ENCODE measurements around the gene BRPF3.
"Not testable (repeated sequence)": the region's sequence is repeated elsewhere in the genome, so short reads cannot be mapped to it uniquely, and the experiment has no call there.

The BRPF3 gene

DNA sequence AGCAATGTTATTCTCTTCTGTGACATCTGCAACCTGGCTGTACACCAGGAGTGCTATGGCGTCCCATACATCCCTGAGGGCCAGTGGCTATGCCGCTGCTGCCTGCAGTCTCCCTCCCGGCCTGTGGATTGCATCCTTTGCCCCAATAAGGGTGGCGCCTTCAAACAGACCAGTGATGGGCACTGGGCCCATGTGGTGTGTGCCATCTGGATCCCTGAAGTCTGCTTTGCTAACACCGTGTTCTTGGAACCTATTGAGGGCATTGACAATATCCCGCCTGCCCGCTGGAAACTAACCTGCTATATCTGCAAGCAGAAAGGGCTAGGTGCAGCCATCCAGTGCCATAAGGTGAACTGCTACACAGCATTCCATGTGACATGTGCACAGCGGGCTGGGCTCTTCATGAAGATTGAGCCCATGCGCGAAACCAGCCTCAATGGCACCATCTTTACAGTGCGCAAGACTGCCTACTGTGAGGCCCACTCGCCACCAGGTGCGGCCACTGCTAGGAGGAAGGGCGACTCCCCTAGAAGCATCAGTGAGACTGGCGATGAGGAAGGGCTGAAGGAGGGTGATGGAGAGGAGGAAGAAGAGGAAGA, 4.6 kb downstream of the BRPF3 start:
- DNase-seq, result no peak

DNA sequence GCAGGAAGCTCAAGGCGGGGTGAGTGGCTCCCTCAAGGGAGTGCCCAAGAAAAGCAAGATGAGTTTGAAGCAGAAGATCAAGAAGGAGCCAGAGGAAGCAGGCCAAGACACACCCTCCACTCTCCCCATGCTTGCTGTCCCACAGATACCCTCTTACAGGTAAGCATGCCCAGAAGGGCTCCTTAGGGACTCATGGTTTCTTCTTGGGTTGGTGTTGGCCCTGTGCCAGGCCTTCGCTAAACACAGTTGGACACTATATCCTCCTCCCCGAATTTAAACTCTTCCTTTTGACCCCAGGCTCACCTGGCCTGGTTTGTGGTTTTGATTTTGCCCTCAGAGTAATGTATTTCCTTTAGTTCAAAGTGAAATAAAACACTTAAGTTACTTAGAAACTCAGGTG, 5.1 kb downstream of the BRPF3 start:
- DNase-seq, result no peak

DNA sequence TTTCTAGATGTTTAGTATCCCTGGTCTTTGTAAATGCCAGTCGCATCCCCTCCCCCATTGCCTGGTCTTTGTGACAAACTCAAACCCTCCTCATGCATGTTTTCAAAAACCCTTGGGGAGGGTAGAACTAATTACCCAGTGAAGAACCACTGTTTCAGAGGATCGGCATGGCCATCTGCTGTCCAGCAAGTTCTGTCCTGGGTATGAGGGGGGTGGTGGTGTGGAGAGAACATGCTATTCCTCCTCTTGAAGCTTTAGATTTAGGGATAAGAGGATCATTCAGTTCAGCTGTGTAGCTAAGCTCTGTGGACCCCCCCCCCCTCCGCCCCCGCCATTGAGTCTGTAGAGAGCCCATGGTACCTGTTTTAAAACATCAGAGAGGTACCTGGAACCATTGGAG, 5.6 kb downstream of the BRPF3 start:
- DNase-seq, result no peak

DNA sequence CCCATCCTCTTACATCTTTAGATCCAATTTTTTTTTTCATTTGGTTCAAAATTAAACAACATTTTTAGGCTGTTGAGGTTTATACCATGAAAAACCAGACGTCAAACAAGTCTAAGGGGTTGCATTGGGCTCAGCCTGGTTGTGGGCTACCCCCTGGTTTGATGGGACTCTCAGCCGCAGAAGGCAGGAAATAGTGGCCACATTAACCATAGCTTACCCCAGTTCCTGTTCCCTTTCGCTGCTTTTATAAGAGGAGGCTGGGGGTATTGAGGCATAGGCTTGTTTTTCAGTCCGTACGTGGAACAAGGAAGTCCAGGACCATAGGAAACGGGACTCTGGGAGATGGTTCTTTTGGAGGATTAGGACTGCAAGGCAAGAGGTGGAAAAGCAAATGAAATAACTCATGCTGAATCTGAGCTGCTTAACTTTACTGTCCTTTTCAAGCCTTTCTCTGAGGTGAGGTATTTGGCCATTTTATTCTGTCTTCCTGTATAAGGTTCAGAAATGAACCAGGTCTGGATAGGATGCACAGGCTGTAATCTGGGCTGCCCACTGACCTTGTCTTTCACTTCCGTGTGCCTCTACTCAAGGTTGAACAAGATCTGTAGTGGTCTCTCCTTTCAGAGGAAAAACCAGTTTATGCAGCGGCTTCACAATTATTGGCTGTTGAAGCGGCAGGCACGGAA, 7.7 kb downstream of the BRPF3 start:
- DNase-seq, result no peak

DNA sequence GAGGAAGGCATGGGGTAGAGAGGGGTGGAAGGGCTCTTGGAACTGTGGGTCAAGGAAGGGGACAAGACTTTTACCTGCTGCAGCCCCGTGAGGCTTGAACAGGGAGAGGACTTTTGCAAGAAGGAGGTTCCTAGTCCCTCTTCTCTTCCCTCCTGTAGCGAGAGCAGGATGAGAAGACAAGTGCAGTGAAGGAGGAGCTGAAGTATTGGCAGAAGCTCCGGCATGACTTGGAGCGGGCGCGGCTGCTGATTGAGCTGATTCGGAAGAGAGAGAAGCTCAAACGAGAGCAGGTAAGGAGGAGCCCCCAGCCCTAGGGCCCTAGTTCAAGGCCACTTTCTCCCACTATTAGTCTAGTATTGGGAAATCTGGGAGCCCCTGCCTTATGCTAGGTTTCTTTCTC, 10.6 kb downstream of the BRPF3 start:
- DNase-seq, result no peak

DNA sequence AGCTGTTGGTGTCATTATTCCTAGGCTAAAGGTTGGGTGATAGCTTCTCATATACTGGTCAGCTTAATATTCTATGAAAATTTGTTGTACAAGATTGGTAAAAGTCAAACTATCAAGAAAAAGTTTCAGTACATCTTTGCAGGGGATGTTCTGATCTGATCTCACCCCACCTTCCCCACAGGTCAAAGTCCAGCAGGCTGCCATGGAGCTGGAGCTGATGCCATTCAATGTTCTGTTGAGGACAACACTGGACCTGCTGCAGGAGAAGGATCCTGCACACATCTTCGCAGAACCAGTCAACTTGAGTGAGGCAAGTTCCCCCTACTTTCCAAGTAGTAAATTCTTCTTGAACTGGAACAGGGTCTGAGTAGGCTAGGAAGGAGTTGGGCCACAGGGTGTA, 13.1 kb downstream of the BRPF3 start:
- DNase-seq, result no peak

DNA sequence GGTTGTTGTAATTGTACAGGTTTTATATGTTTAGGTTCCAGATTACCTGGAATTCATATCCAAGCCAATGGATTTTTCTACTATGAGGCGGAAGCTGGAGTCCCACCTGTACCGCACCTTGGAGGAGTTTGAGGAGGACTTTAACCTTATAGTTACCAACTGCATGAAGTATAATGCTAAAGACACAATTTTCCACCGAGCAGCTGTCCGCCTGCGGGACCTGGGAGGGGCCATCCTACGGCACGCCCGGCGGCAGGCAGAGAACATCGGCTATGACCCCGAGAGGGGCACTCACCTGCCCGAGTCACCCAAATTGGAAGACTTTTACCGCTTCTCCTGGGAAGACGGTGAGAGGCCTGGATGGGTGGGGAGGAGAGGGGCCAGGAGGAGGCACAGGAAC, 13.6 kb downstream of the BRPF3 start:
- no peak for DNase-seq

DNA sequence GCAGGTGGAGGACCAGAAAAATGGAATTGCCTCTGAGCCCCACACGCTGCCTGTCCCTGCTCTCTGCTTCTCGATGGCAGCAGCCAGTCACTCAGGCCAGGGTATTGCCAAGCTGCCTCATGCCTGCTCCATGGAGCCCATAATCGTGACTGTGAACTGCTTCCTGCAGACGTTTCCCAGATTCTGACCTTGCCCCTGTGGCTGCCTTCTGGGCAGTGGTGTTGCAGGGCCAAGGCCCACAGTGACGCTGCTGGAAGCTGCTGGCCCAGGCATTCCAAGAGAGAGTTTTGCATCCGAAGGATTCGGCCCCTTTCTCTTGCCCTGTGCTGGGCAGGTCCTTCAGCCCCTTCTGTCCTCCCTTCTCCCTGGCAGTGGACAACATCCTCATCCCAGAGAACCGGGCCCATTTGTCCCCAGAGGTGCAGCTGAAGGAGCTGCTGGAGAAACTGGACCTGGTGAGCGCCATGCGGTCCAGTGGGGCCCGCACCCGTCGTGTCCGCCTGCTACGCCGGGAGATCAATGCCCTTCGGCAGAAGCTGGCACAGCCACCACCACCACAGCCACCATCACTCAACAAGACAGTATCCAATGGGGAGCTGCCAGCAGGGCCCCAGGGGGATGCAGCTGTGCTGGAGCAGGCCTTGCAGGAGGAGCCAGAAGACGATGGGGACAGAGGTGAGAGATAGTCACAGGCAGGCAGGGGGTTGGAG, 14.5 kb downstream of the BRPF3 start:
- DNase-seq, result no peak

DNA sequence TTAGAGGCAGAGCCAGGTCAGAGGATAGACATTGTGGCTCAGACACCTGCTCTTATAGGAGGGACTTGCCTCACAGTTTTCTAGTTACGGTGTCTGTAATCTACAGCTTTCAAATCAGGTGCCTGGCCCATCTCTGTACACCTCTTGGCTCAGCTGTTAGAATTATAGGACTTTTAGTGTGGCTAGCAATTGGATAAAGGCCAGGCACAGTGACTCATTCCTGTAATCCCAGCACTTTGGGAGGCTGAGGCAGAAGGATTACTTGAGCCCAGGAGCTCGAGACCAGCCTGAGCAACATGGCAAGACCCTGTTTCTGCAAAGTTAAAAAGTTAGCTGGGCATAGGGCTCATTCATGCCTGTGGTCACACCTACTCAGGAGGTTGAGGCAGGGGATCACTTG, 20.0 kb downstream of the BRPF3 start:
- no peak for DNase-seq

DNA sequence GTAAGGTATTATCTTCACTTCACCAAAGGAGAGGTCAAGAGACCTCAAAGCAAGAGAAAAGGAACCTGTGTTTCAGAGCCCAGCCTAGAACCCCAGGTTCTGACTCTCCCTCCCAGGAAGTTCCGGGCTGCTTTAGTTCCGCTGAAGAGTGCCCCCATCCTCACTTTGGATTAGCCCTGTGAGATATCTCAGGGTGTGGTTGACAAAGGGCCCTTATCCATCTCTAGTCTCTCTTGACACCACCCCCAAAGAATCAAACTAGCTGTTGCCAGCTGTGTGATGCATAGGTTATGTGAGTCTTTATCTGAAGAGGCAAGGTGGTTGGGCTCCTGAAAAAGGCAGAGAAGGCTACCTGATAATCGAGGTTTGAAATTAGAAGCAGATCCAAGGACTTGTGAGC, 20.6 kb downstream of the BRPF3 start:
- no peak for DNase-seq

DNA sequence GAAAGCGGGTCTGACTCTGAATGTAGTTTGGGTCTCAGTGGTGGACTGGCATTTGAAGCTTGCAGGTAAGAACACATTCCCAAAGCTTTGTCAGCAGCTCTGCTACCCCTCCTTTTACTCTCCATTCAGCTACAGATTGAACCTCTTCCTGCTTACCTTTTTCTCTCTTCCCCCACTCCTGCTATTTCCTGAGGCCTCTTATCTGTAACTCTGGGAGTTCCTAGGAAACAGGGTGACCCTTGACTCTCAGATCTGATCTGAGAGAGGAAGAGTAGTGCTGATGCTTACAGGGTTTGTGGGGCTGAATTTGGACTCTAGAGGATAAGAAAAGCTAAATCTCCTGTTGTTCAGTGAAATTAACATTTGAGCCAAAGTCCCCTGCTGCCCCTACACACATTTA, 21.4 kb downstream of the BRPF3 start:
- no peak for DNase-seq

DNA sequence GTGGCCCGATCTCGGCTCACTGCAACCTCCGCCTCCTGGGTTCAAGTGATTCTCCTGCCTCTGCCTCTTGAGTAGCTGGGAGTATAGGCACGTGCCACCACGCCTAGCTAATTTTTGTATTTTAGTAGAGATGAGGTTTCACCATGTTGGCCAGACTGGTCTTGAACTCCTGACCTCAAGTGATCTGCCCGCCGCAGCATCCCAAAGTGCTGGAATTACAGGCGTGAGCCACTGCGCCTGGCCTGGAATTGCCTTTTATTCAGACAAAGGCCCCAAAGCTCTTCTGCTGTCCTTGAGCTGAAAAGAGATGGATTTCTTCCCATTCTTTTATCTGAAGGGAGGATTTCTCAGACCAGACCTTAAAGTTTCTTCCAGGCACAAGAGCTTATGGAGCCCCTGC, 22.0 kb downstream of the BRPF3 start:
- not testable (repeated sequence) for DNase-seq

DNA sequence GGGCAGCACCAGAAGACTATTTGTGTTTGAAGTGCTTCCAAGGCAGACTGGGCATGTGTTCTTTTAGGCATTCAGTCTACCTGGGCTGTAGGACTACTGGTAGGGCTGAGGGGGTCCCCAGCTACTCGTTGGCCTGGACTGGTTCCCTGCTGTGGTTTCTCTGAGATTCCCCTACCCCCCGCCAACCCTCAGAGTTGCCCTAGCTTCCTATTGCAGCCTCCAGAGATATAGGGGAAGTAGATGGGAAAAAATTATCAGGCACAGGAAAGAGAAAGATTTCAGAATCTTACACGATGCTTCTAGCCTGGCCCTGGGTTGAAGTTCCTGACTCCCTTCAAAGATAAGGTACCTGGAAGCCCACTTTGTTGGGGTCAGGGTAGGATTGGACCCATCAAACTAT, 22.5 kb downstream of the BRPF3 start:
- DNase-seq, result no peak

DNA sequence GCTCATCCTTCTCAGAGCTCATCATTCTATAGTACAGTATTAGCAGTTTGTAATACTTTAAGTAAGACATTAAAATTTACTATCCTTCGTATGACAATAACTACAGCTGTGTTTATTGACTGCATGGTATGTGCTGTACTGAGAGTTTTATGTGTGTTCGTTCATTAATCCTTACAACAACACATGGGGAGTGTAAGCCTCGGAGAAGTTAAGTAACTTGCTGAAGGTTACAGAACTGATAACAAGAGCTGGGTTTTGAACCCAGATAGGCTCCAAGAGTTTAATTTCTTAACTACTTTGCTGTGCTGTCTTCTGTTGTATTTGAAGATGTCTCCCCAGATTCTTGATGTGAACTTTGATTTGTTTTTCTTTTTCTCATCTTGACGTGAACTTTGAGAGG, 23.7 kb downstream of the BRPF3 start:
- no peak for DNase-seq

DNA sequence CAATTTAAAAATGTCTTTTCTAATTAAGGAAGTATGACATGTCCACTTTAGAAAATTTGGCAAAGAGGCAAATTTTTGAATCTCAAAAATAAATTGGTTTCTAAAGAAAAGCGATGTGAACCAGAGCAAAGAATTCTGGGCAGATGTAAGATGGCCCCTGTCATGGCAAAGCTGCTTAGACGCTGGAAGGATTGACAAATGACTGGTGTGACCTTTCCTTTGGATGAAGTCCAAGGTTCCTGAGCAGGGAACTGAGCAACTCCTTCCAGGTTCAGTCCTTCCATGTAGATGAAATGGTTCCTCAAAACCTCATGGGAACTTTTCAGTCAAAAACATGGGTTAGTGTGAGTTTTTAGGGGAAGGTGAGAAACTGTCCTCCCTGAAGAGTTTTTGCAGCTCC, 25.1 kb downstream of the BRPF3 start:
- no peak for DNase-seq

DNA sequence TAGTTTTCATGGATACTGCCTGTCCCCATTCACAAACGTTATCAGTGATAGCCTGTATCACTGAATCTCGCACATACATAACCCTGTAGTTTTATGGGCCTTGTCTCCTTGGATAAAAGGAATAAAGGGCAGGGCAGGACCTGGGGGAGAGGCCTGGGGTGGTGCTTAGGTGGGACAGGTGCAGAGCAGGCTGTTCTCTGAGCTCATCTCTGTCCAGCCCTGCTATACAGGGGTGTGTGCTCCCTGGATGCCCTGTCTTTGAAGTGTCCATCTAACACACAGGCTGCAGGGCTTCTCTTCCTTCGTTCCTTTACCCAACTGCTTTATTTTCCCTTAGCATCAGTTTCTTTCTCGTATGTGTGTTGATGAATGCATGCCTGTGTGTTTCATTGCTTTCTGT, 26.4 kb downstream of the BRPF3 start:
- DNase-seq, result no peak

DNA sequence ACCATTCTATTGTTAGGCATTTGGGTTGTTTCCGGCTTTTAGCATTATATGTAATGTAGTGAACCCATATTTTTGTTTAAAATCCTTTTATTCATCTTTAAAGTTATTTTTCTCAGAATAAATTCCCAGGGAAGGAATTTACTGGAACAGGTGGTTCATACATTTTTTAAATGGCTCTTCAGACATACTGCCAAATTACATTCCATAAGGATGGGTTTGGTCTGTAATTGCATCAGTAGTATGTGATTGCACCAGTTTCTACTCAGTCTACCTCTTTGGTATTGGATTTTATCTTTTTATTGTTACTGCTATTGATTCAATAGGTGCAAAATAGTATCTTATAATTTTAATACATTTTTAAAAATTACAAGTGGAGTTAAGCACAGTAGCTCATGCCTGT, 27.2 kb downstream of the BRPF3 start:
- DNase-seq, result no peak

DNA sequence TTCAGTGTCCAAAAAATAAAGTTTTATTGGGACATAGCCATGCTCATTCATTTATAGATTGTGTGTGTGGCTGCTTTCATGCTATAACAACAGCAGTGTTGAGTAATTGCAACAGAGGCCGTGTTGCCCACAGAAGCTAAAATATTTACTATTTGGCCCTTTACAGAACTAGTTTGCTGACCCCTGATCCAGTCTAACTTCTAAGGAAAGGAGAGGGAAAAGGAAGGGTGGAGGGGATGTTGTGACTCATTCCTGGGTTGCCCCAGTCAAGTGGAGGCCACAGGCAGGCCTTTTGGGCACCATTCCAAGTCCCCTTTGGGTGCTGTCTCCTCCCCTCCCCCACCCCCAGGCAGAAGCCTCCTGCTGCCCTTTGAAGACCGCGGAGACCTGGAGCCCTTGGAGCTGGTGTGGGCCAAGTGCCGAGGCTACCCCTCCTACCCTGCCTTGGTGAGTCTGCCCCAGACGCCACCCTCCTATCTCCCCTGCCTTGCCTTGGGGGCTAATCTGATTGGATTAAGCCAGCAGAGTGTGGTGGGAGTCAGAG, 28.4 kb downstream of the BRPF3 start:
- no peak for DNase-seq

DNA sequence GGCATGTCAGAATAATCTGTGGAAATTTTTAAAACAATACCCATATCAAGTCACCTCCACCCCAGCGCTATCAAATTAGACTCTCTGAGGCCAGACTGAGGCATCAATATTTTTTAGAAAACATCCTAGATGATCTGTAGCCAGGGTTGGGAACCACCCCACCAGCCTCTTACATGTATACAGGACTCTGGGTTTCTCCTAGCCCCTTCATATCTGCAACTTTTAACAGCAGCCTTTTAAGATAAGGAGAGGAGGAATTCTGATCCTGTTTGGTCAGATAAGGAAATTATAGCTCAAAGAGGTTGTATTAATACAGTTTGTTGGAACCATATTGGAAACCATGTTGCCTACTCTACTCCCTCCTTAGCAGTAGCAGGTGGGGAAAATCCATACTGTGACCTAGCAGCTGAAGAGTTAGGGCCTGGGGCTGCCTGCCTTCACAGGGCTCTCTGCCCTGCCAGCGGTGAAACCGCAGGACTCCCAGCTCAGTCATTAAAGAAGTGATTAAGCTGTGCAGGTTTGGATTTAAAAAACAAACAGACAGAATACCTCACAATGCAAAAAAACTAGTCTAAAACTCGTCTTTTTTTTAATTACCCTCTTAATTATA, 30.0 kb downstream of the BRPF3 start:
- no peak for DNase-seq

DNA sequence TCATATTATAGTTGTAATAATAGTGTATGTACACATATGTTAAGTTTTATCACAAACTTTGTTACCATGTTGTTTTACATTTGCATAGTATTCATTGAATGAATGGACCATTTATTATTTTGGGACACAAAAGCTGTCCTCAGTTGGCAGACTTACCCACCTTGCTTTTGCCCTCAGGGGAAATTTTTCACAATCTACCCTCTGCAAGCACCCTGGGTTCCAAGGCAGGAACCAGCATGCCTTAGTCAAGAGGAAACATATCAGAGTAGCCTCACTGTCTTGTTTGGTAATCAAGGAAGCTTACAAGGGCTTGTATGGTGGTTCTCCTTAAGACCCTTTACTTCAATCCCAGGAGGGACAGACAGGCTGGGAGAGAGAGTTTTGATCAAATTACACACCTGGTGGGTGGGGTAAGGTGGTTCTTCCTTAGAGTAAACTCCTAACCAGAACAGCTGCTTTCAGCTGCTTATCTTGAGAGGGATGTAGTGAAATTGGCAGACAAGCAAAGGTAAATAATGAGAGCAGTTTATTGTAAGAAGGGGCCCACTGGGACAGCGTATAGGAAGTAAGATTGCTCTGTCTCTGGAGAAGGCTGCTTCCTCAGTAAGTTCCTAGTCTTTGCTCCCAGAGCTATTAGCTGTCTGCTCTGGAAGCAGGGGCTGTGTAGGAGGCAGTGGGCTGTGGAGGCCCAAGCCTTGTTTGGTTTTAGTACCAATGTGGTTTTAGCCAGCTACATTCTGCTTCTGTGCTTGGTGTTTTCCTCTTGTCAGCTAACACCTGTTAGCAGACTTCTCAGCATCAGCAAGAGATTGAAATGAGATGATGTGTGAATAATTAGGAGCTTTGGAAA, 31.1 kb downstream of the BRPF3 start:
- no peak for DNase-seq

DNA sequence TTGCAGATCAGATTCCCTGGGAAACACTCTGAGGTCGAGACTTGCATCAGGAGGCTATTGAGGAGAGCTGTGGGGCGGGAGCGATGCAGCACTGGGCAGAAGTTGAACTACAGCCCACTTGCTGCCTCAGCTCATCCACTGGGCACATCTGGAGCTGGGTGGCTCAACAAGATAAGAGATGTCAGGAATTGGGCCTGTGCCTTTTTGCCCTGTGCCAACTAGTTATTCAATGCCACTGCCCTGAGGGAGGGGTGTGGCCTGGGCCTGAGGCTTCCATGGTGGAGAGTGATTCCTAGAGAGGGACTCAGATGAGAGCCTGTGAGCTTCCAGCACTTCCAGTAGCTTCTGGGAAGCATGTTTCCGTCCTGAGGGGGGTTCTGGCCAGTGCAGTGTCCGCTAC, 32.7 kb downstream of the BRPF3 start:
- DNase-seq, result no peak

DNA sequence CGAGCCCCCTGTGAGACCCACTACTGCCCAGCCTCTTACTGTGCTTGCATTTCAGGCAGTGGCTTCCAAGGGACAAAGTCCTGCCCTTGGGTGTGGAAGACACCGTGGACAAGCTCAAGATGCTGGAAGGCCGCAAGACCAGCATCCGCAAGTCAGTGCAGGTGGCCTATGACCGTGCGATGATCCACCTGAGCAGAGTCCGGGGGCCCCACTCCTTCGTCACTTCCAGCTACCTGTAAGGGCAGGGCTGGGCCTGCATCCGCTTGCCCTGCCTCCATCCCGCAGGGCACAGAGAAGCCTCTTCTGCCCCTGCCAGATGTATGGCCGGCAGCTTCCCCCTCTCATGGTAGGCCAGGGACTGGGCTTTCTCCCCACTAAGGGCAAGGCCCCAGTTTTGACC, 33.8 kb downstream of the BRPF3 start:
- DNase-seq, result no peak

DNA sequence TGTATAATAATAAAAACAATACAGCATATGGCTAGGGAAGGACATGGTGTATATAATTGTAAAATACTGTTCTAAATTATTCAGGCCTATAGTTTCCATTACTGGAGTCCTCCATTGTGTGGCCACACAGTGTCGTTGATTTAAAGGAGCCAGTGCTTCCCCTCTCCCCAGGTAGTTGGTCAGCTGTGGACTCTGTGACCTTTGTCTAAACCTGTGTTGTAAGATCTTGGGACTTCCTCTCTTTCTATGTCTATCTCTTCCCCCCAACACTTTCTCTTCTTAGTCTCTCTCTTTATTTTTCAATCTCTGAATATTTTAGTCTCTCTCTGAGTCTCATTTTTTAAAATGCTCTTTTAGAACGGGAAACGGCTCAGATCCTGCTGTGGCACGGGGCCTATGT, 35.6 kb downstream of the BRPF3 start:
- DNase-seq, result no peak
